IMR-90 (cell line): ENCODE results near the gene IL6. TPM values are rescaled to one million over a fixed set of nuclear protein-coding genes. Genes with fewer than 3 reads are reported as not detected.

ENCODE experiments used
- ATAC-seq: fragments of 200-7000 bp; cut with Tn5 transposase; 2 replicates; pipeline ENCODE4 v1.9.1; 2020; ENCODE audit warnings: low read depth, mild to moderate bottlenecking, moderate library complexity
- BruUV-seq: library from RNA; stranded (reverse); fragments of 400-500 nt; replicated peaks from 2 replicates; lab custom pipeline; 2021; lab: Mats Ljungman, UMichigan
- CTCF ChIA-PET: fragments of 300-600 bp; formaldehyde crosslinking; extraction: SDS; loops from one replicate; lab custom pipeline; 2021; ENCODE audit warnings: antibody characterized with exemption; lab: Yijun Ruan, JAX
- POLR2A ChIA-PET: fragments of 300-600 bp; sonication (Branson Sonifier 250); formaldehyde crosslinking; loops from one replicate; lab custom pipeline; 2022; ENCODE audit warnings: antibody characterized with exemption; ENCODE audit not compliant: unreplicated experiment; lab: Charles Lee
- DNase-seq: peaks from one replicate; pipeline ENCODE4 v3.0.0; 2013
- H2AFZ ChIP-seq: replicated peaks from 2 replicates; pipeline ENCODE3; 2013; ENCODE audit warnings: low read length, mild to moderate bottlenecking; ENCODE audit not compliant: poor library complexity
- H2AK5ac ChIP-seq: 2 replicates; pipeline ENCODE4 v1.6.1; 2013; ENCODE audit warnings: low read depth, low read length, inconsistent platforms
- H2AK9ac ChIP-seq: replicated peaks from 2 replicates; pipeline ENCODE3; 2013; ENCODE audit warnings: mild to moderate bottlenecking, low read depth, low read length, moderate library complexity; ENCODE audit not compliant: poor library complexity
- H2BK120ac ChIP-seq: 2 replicates; pipeline ENCODE4 v1.6.1; 2013; ENCODE audit warnings: low read depth, low read length, inconsistent platforms
- H2BK15ac ChIP-seq: 3 replicates; pipeline ENCODE4 v1.6.1; 2013; ENCODE audit warnings: low read depth, low read length, inconsistent platforms
- H2BK20ac ChIP-seq: 2 replicates; pipeline ENCODE4 v1.6.1; 2013; ENCODE audit warnings: low read depth, mild to moderate bottlenecking, inconsistent platforms, low read length, moderate library complexity
- H2BK5ac ChIP-seq: 2 replicates; pipeline ENCODE4 v1.6.1; 2013; ENCODE audit warnings: mild to moderate bottlenecking, low read depth, low read length, inconsistent platforms; ENCODE audit not compliant: poor library complexity, severe bottlenecking
- H3K14ac ChIP-seq: replicated peaks from 2 replicates; pipeline ENCODE4 v1.6.1; 2013; ENCODE audit warnings: low read depth, low read length, inconsistent platforms
- H3K18ac ChIP-seq: 2 replicates; pipeline ENCODE4 v1.6.1; 2013; ENCODE audit warnings: low read depth, low read length, control low read depth
- H3K23ac ChIP-seq: 2 replicates; pipeline ENCODE4 v1.6.1; 2013; ENCODE audit warnings: low read depth, low read length, inconsistent platforms
- H3K27ac ChIP-seq: 2 replicates; pipeline ENCODE4 v1.5.1; 2013; ENCODE audit warnings: mild to moderate bottlenecking, control low read depth, low read length; ENCODE audit not compliant: insufficient read depth
- H3K27me3 ChIP-seq: 2 replicates; pipeline ENCODE4 v1.6.1; 2013; ENCODE audit warnings: low read length; ENCODE audit not compliant: control insufficient read depth, insufficient read depth
- H3K36me3 ChIP-seq: 2 replicates; pipeline ENCODE4 v1.6.1; 2013; ENCODE audit warnings: low read length, mixed read lengths; ENCODE audit not compliant: control insufficient read depth, insufficient read depth
- H3K4ac ChIP-seq: 2 replicates; pipeline ENCODE4 v1.6.1; 2013; ENCODE audit warnings: low read depth, low read length, inconsistent platforms
- H3K4me1 ChIP-seq: 2 replicates; pipeline ENCODE4 v1.6.1; 2013; ENCODE audit warnings: low read length, mixed read lengths; ENCODE audit not compliant: control insufficient read depth, insufficient read depth
- H3K4me2 ChIP-seq: 2 replicates; pipeline ENCODE4 v1.6.1; 2013; ENCODE audit warnings: low read depth, mild to moderate bottlenecking, control low read depth, low read length, moderate library complexity
- H3K4me3 ChIP-seq: 2 replicates; pipeline ENCODE4 v1.5.1; 2013; ENCODE audit warnings: low read depth, mild to moderate bottlenecking, control low read depth, low read length, moderate library complexity; ENCODE audit not compliant: insufficient read depth
- H3K56ac ChIP-seq: 2 replicates; pipeline ENCODE4 v1.6.1; 2013; ENCODE audit warnings: low read length, inconsistent platforms; ENCODE audit not compliant: insufficient read depth; ENCODE audit errors: extremely low read depth
- H3K79me1 ChIP-seq, 2 experiments: 2 replicates each; pipeline ENCODE4 v1.6.1; 2013; ENCODE audit warnings: low read length in 2 of 2, inconsistent platforms in 1 of 2, low read depth in 1 of 2
- H3K9ac ChIP-seq: 2 replicates; pipeline ENCODE4 v1.6.1; 2013; ENCODE audit warnings: low read depth, low read length, control low read depth
- H3K9me1 ChIP-seq: 2 replicates; pipeline ENCODE4 v1.6.1; 2013; ENCODE audit warnings: low read length, inconsistent platforms; ENCODE audit not compliant: insufficient read depth
- H3K9me3 ChIP-seq: 2 replicates; pipeline ENCODE4 v1.6.1; 2013; ENCODE audit warnings: low read length; ENCODE audit not compliant: control insufficient read depth, insufficient read depth
- H4K20me1 ChIP-seq: 2 replicates; pipeline ENCODE4 v1.6.1; 2013; ENCODE audit warnings: low read length, inconsistent platforms; ENCODE audit not compliant: insufficient read depth
- H4K5ac ChIP-seq: 2 replicates; pipeline ENCODE4 v1.6.1; 2013; ENCODE audit warnings: mild to moderate bottlenecking, low read depth, low read length, control low read depth
- H4K8ac ChIP-seq, 2 experiments: 2 replicates each; pipeline ENCODE4 v1.6.1; 2013; ENCODE audit warnings: low read depth in 2 of 2, low read length in 2 of 2, control low read depth in 1 of 2, inconsistent platforms in 1 of 2
- H4K91ac ChIP-seq: 2 replicates; pipeline ENCODE4 v1.6.1; 2013; ENCODE audit warnings: low read depth, low read length, inconsistent platforms; ENCODE audit not compliant: insufficient read depth
- CEBPB ChIP-seq: IDR thresholded peaks from 2 replicates; pipeline ENCODE4 v1.6.1; 2012; ENCODE audit warnings: low read depth, low read length, improper control_type of control experiment
- CTCF ChIP-seq: conservative IDR thresholded peaks from 2 replicates; pipeline ENCODE4 v1.5.1; 2012; ENCODE audit warnings: mild to moderate bottlenecking, low read depth, low read length, improper control_type of control experiment
- ELK1 ChIP-seq: fragments of 150-350 bp; IDR thresholded peaks from 2 replicates; pipeline ENCODE4 v1.6.1; 2016; ENCODE audit warnings: low read depth, mild to moderate bottlenecking, low read length, moderate library complexity, borderline replicate concordance
- FOS ChIP-seq: fragments of 150-350 bp; IDR thresholded peaks from 2 replicates; pipeline ENCODE4 v1.6.1; 2016; ENCODE audit warnings: low read depth, low read length
- MAFK ChIP-seq: IDR thresholded peaks from 2 replicates; pipeline ENCODE4 v1.6.1; 2012; ENCODE audit warnings: low read depth, low read length, improper control_type of control experiment
- MAZ ChIP-seq: IDR thresholded peaks from 2 replicates; pipeline ENCODE4 v1.6.1; 2012; ENCODE audit warnings: low read depth, mild to moderate bottlenecking, low read length, improper control_type of control experiment, moderate library complexity, borderline replicate concordance
- MXI1 ChIP-seq: IDR thresholded peaks from 2 replicates; pipeline ENCODE4 v1.6.1; 2012; ENCODE audit warnings: low read depth, mild to moderate bottlenecking, low read length, moderate library complexity, borderline replicate concordance
- RAD21 ChIP-seq: IDR thresholded peaks from 2 replicates; pipeline ENCODE4 v1.6.1; 2012; ENCODE audit warnings: low read length, improper control_type of control experiment
- SMC3 ChIP-seq: fragments of 150-350 bp; IDR thresholded peaks from 2 replicates; pipeline ENCODE4 v1.6.1; 2016; ENCODE audit warnings: low read depth, mild to moderate bottlenecking, antibody characterized with exemption, low read length, moderate library complexity
- dilution Hi-C: fragments of 300-500 bp; cut with HindIII; formaldehyde crosslinking; loops from one replicate; pipeline ENCODE4 v1.14.3; 2018; ENCODE audit warnings: low sequenced_read_pairs; ENCODE audit not compliant: unreplicated experiment
- in situ Hi-C: fragments of 300-500 bp; cut with MboI; formaldehyde crosslinking; loops from 3 replicates; pipeline ENCODE4 v1.14.3; 2019; ENCODE audit warnings: low sequenced_read_pairs, inconsistent platforms, mixed read lengths
- intact Hi-C: fragments of 100-400 bp; cut with micrococcal nuclease; formaldehyde crosslinking; loops from 2 replicates; pipeline ENCODE4 v1.10.0; 2022
- polyA plus RNA-seq, 3 experiments: library from polyadenylated mRNA; depleted of rRNA; stranded (reverse); fragments of >200 nt; gene quantifications; 2 replicates each; pipeline ENCODE4 v1.2.3, GENCODE V29; 2012; ENCODE audit warnings: low replicate concordance in 1 of 3
- total RNA-seq: library from RNA; depleted of rRNA; stranded (reverse); fragments of >200 nt; gene quantifications from 2 replicates; pipeline ENCODE4 v1.2.3, GENCODE V29; 2012

Gene IL6
- total and polyA plus RNA-seq, 2 of the 4 experiments (the other 2 are of a cell fraction): 15.2 to 50.8 TPM

- POLR2A ChIA-PET: no interaction called here
- CTCF ChIA-PET: no interaction called here
Observed at GRCh38 chr7:22686620-22687019, 40.4 kb upstream of the IL6 start.

More at GRCh38 chr7:22686620-22687019, 40.4 kb upstream of the IL6 start:
- no peak for TF ChIP-seq MAZ
- TF ChIP-seq FOS: no peak
- no peak for TF ChIP-seq CTCF
- no peak for TF ChIP-seq MXI1
- no peak for TF ChIP-seq SMC3
- TF ChIP-seq CEBPB: no peak
- TF ChIP-seq ELK1: no peak
- no peak for TF ChIP-seq MAFK
- TF ChIP-seq RAD21: no peak
- Histone ChIP-seq H3K9me1 (no peaks in the 10 kb centered on the region; the same call in 1 of the 2 replicates), H2BK120ac (no peak overlapping the region), H3K4me3 (no peak overlapping the region), H2BK20ac (no peak overlapping the region), H3K9ac (no peak overlapping the region), H2BK15ac (no peak overlapping the region), H4K5ac (no peak overlapping the region), H3K4me1 (peaks cover 2% of the 10 kb centered on the region; the same call in 1 of the 2 replicates), H3K4ac (no peak overlapping the region), H3K27ac (no peak overlapping the region), H3K23ac (no peak overlapping the region), H3K14ac (no peak overlapping the region), H2BK5ac (no peak overlapping the region), H3K27me3 (no peaks in the 10 kb centered on the region), H3K18ac (no peak overlapping the region), H4K91ac (no peak overlapping the region), H2AFZ (no peak overlapping the region), H4K8ac (no peak overlapping the region), H3K9me3 (no peaks in the 10 kb centered on the region), H3K4me2 (no peak overlapping the region), H2AK5ac (no peak overlapping the region), H3K79me1 (no peaks in the 10 kb centered on the region), H4K20me1 (no peaks in the 10 kb centered on the region), H2AK9ac (no peak overlapping the region), H3K36me3 (no peaks in the 10 kb centered on the region), H3K56ac (no peak overlapping the region)
- in situ Hi-C loops: no loop called here
- ATAC-seq: no peak
- no TSS peak for BruUV-seq
- intact Hi-C loops: no loop called here
- dilution Hi-C loops: no loop called here
- no peak for DNase-seq
